Right lobe of liver (tissue), 6 donors: ENCODE data around the gene DOCK2. TPM values are rescaled to one million over a fixed set of nuclear protein-coding genes. Genes with fewer than 3 reads are reported as not detected.

Source experiments
- ATAC-seq, 4 donors: fragments of 200-7000 bp; cut with Tn5 transposase; one replicate each; pipeline ENCODE4 v1.9.1; 2020; ENCODE audit warnings: mild to moderate bottlenecking in 4 of 4, moderate library complexity in 4 of 4
- DNase-seq, 3 donors: peaks; one replicate each; pipeline ENCODE4 v3.0.0-alpha.2; 2020
- H3K27ac ChIP-seq, 3 donors: fragments of 200-600 bp; one replicate each; pipeline ENCODE4 v1.8.0; 2022
- H3K27me3 ChIP-seq, 2 donors: fragments of 200-600 bp; one replicate each; pipeline ENCODE4 v1.8.0; 2022
- H3K36me3 ChIP-seq, 4 donors: fragments of 200-600 bp; sonication (generic) in 1 of 4; one replicate each; pipeline versions ENCODE4 v1.5.1 to v1.8.0; 2017 to 2022; ENCODE audit warnings: control low read depth in 1 of 4
- H3K4me1 ChIP-seq, 4 donors: fragments of 200-600 bp; sonication (generic) in 1 of 4; one replicate each; pipeline versions ENCODE4 v1.5.1 to v1.8.0; 2017 to 2022; ENCODE audit warnings: control low read depth in 1 of 4
- H3K4me3 ChIP-seq, 3 donors: fragments of 200-600 bp; one replicate each; pipeline ENCODE4 v1.8.0; 2022
- H3K9me3 ChIP-seq, 4 donors: fragments of 200-600 bp; sonication (generic) in 1 of 4; one replicate each; pipeline versions ENCODE4 v1.5.1 to v1.8.0; 2017 to 2022; ENCODE audit warnings: control low read depth in 1 of 4
- POLR2A ChIP-seq: fragments of 450-650 bp; IDR thresholded peaks from one replicate; pipeline ENCODE4 v1.6.1; 2017; ENCODE audit warnings: antibody characterized with exemption, mild to moderate bottlenecking
- WGBS: methylation state at CpG from one replicate; pipeline ENCODE4 v1.1.6; 2018; ENCODE audit warnings: low coverage, low lambda C conversion rate; ENCODE audit not compliant: insufficient coverage; ENCODE audit errors: missing lambda C conversion rate; 5-methylcytosine and 5-hydroxymethylcytosine counted together
- intact Hi-C, 2 donors: fragments of 100-400 bp; cut with DNase I; formaldehyde crosslinking; loops; one replicate each; pipeline versions ENCODE4 v1.11.2 to v1.14.1; 2022
- total RNA-seq, 6 experiments: library from RNA; depleted of rRNA in 2 of 6; stranded (reverse); fragments of >200 nt in 2 of 6; fragmentation: NEBNext Ultra II Directional in 3 of 6; extraction: Animal tissue kit (Norgen Biotek cat#: 25700) in 3 of 6; gene quantifications; one replicate each; pipeline versions ENCODE4 v1.1.0 to v1.2.4, GENCODE V29; 2016 to 2023
- TF ChIP-seq, protein P1 (sequence below), 4 donors: fragments of 200-600 bp in 3 of 4; fragments of 450-650 bp in 1 of 4; IDR thresholded peaks; one replicate each; pipeline versions ENCODE4 v1.5.1 to v1.8.0; 2016 to 2022; ENCODE audit warnings: antibody characterized with exemption in 4 of 4, mild to moderate bottlenecking in 2 of 4
- donor health status: DM: no; HTN: yes; CAD: no.
- donor health status: DM: no; HTN: no; CAD: no.
- donor health status: DM: no; HTN: no; CAD: no.
- donor health status: DM: no; HTN: yes; CAD: no.
- donor health status: DM: no; HTN: yes; CAD: no.

The DOCK2 gene
- total RNA-seq, 6 experiments from 2014 or later: 5.0 to 14.5 (median 7.4) TPM

GRCh38 chr5:169964246-169964645 lies 327.2 kb downstream of the DOCK2 start:
- H3K9me3 ChIP-seq: no peaks in the 10 kb centered on the region
- no peaks in the 10 kb centered on the region for H3K27me3 ChIP-seq
- intact Hi-C loops: no loop called here
- no peak overlapping the region for H3K27ac ChIP-seq
- no peaks in the 10 kb centered on the region for H3K4me1 ChIP-seq
- whole genome bisulfite sequencing: 48% methylated on average over 4 of the region's 5 CpGs
- TF ChIP-seq, protein P1, sequence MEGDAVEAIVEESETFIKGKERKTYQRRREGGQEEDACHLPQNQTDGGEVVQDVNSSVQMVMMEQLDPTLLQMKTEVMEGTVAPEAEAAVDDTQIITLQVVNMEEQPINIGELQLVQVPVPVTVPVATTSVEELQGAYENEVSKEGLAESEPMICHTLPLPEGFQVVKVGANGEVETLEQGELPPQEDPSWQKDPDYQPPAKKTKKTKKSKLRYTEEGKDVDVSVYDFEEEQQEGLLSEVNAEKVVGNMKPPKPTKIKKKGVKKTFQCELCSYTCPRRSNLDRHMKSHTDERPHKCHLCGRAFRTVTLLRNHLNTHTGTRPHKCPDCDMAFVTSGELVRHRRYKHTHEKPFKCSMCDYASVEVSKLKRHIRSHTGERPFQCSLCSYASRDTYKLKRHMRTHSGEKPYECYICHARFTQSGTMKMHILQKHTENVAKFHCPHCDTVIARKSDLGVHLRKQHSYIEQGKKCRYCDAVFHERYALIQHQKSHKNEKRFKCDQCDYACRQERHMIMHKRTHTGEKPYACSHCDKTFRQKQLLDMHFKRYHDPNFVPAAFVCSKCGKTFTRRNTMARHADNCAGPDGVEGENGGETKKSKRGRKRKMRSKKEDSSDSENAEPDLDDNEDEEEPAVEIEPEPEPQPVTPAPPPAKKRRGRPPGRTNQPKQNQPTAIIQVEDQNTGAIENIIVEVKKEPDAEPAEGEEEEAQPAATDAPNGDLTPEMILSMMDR (IDR thresholded peaks at IDR 0.05): no peak
- TF ChIP-seq POLR2A: no peak
- DNase-seq: no peak
- no peak for ATAC-seq
- H3K4me3 ChIP-seq: no peak overlapping the region
- no peaks in the 10 kb centered on the region for H3K36me3 ChIP-seq

- no peak for DNase-seq
- TF ChIP-seq, protein P1 (IDR thresholded peaks at IDR 0.05): no peak
- TF ChIP-seq POLR2A: no peak
- intact Hi-C loops: no loop called here
- no peaks in the 10 kb centered on the region for H3K27me3 ChIP-seq
- no peak overlapping the region for H3K27ac ChIP-seq
- no peaks in the 10 kb centered on the region for H3K36me3 ChIP-seq
- no peak overlapping the region for H3K4me3 ChIP-seq
- no peaks in the 10 kb centered on the region for H3K9me3 ChIP-seq
- no peak for ATAC-seq
- no peaks in the 10 kb centered on the region for H3K4me1 ChIP-seq
Measured at GRCh38 chr5:169970339-169970738, 333.3 kb downstream of the DOCK2 start.

- DNase-seq: peak; percentile 37 to 56 (median 52)
Measured at GRCh38 chr5:169970911-169971765, 334.1 kb downstream of the DOCK2 start.

GRCh38 chr5:169971780-169972179 lies 334.7 kb downstream of the DOCK2 start:
- no peak for TF ChIP-seq POLR2A
- TF ChIP-seq, protein P1 (IDR thresholded peaks at IDR 0.05): no peak
- H3K36me3 ChIP-seq: no peaks in the 10 kb centered on the region
- no peak overlapping the region for H3K27ac ChIP-seq
- 43% methylated on average over 1 of the region's 1 CpG for WGBS
- ATAC-seq: no peak
- H3K9me3 ChIP-seq: no peaks in the 10 kb centered on the region
- no peak for DNase-seq
- H3K4me1 ChIP-seq: no peaks in the 10 kb centered on the region
- no peak overlapping the region for H3K4me3 ChIP-seq
- no peaks in the 10 kb centered on the region for H3K27me3 ChIP-seq
- intact Hi-C loops: no loop called here

More at GRCh38 chr5:169970911-169971765, 334.1 kb downstream of the DOCK2 start:
- TF ChIP-seq POLR2A: no peak
- TF ChIP-seq, protein P1 (IDR thresholded peaks at IDR 0.05): no peak
- no peaks in the 10 kb centered on the region for H3K4me1 ChIP-seq
- H3K36me3 ChIP-seq: no peaks in the 10 kb centered on the region
- H3K27ac ChIP-seq: no peak overlapping the region
- 29% methylated on average over 8 of the region's 8 CpGs for WGBS
- intact Hi-C loops: no loop called here
- H3K27me3 ChIP-seq: no peaks in the 10 kb centered on the region
- H3K4me3 ChIP-seq: no peak overlapping the region
- ATAC-seq: peak; percentile 66 to 79 (median 70)
- no peaks in the 10 kb centered on the region for H3K9me3 ChIP-seq
